HepG2 (cell line): ENCODE data around the gene TBRG1. TPM values are rescaled to one million over a fixed set of nuclear protein-coding genes. Genes with fewer than 3 reads are reported as not detected.
A peak's percentile ranks its signal among the peaks of the same experiment; 100 is the strongest.

ENCODE experiments used
- ATAC-seq: fragments of 200-7000 bp; cut with Tn5 transposase; 3 replicates; pipeline ENCODE4 v1.9.1; 2020; ENCODE audit warnings: mild to moderate bottlenecking, moderate library complexity
- BruUV-seq: library from RNA; stranded (reverse); fragments of 400-500 nt; replicated peaks from 2 replicates; lab custom pipeline; 2021; lab: Mats Ljungman, UMichigan
- CTCF ChIA-PET: fragments of 300-600 bp; formaldehyde crosslinking; extraction: SDS; loops from one replicate; lab custom pipeline; 2021; ENCODE audit warnings: low total read pairs, inconsistent platforms, low intra/inter-chr PET ratio; lab: Yijun Ruan, JAX
- POLR2A ChIA-PET: fragments of 350-600 bp; sonication (Branson Sonifier 250); formaldehyde crosslinking; loops from one replicate; lab custom pipeline; 2020; ENCODE audit warnings: antibody characterized with exemption, inconsistent platforms; lab: Yijun Ruan, JAX
- DNase-seq: peaks from one replicate; pipeline ENCODE4 v3.0.0-alpha.2; 2015; ENCODE audit warnings: low spot score
- FAIRE-seq: peaks from 3 replicates; lab custom pipeline; 2011; peaks lifted over from hg19 to GRCh38; lab: Jason Lieb, UNC
- H2AFZ ChIP-seq: one replicate; pipeline ENCODE4 v1.6.1; 2011; ENCODE audit warnings: low read length, inconsistent platforms
- H3K27ac ChIP-seq: fragments of 300-600 bp; 3 replicates; pipeline ENCODE4 v1.8.0; 2011; ENCODE audit warnings: mixed run types, mild to moderate bottlenecking, mixed read lengths, low read length, inconsistent platforms; ENCODE audit not compliant: insufficient read depth; ENCODE audit errors: extremely low read length
- H3K27me3 ChIP-seq, 2 experiments: fragments of 200-600 bp in 1 of 2; 2 replicates in 1 of 2; 3 replicates in 1 of 2; pipeline versions ENCODE4 v1.6.0 to v1.8.0; 2011; ENCODE audit warnings: low read length in 2 of 2, mild to moderate bottlenecking in 2 of 2, moderate library complexity in 2 of 2, inconsistent platforms in 1 of 2; ENCODE audit not compliant: insufficient read depth in 2 of 2, control insufficient read depth in 1 of 2
- H3K36me3 ChIP-seq, 2 experiments: fragments of 200-600 bp in 1 of 2; replicated peaks in 1 of 2; 2 replicates in 1 of 2; 3 replicates in 1 of 2; pipeline versions ENCODE4 v1.5.1 to v1.8.0; 2011; ENCODE audit warnings: low read length in 2 of 2, inconsistent platforms in 1 of 2; ENCODE audit not compliant: insufficient read depth in 2 of 2, control insufficient read depth in 1 of 2
- H3K4me1 ChIP-seq: 2 replicates; pipeline ENCODE4 v1.5.1; 2012; ENCODE audit warnings: low read length, inconsistent platforms; ENCODE audit not compliant: insufficient read depth
- H3K4me2 ChIP-seq: 2 replicates; pipeline ENCODE4 v1.6.0; 2011; ENCODE audit warnings: low read depth, low read length, inconsistent platforms
- H3K4me3 ChIP-seq, 3 experiments: fragments of 200-600 bp in 1 of 3; sonication (generic), shearing (Covaris generic) in 1 of 3; replicated peaks in 1 of 3; 2 replicates each; pipeline ENCODE4 v1.5.1; 2011 to 2016; ENCODE audit warnings: low read length in 3 of 3, inconsistent platforms in 2 of 3, low read depth in 2 of 3, mild to moderate bottlenecking in 2 of 3, control low read depth in 1 of 3, mixed read lengths in 1 of 3; ENCODE audit not compliant: insufficient read depth in 1 of 3
- H3K79me2 ChIP-seq: one replicate; pipeline ENCODE4 v1.6.1; 2011; ENCODE audit warnings: low read length, inconsistent platforms; ENCODE audit not compliant: insufficient read depth
- H3K9ac ChIP-seq: 2 replicates; pipeline ENCODE4 v1.6.0; 2011; ENCODE audit warnings: mild to moderate bottlenecking, low read depth, low read length, inconsistent platforms; ENCODE audit not compliant: insufficient read depth
- H3K9me3 ChIP-seq: 2 replicates; pipeline ENCODE4 v1.5.1; 2012; ENCODE audit warnings: mild to moderate bottlenecking, low read length
- H4K20me1 ChIP-seq: 2 replicates; pipeline ENCODE4 v1.6.0; 2011; ENCODE audit warnings: inconsistent platforms, mild to moderate bottlenecking, low read length, moderate library complexity; ENCODE audit not compliant: insufficient read depth
- EZH2 ChIP-seq: conservative IDR thresholded peaks from 2 replicates; pipeline ENCODE4 v1.6.1; 2012; ENCODE audit warnings: mild to moderate bottlenecking, low read depth, low read length, moderate library complexity
- ZFX ChIP-seq: sonication (generic); formaldehyde crosslinking; IDR thresholded peaks from 2 replicates; pipeline ENCODE4 v1.4.0; 2020; ENCODE audit warnings: mild to moderate bottlenecking, low read depth, missing genetic modification reagents, moderate library complexity
- ZNF296 ChIP-seq: sonication (generic); formaldehyde crosslinking; conservative IDR thresholded peaks from 2 replicates; pipeline ENCODE4 v1.5.0; 2020; ENCODE audit warnings: mild to moderate bottlenecking, missing genetic modification reagents
- ZNF34 ChIP-seq: sonication (generic); formaldehyde crosslinking; IDR thresholded peaks from 2 replicates; pipeline ENCODE4 v1.4.0; 2020; ENCODE audit warnings: mild to moderate bottlenecking, missing genetic modification reagents, borderline replicate concordance
- ZNF564 ChIP-seq: sonication (generic); formaldehyde crosslinking; IDR thresholded peaks from 2 replicates; pipeline ENCODE4 v1.8.1; 2023; ENCODE audit warnings: mild to moderate bottlenecking, missing genetic modification reagents
- WGBS: methylation state at CpG from one replicate; pipeline ENCODE4 v1.1.6; 2017; ENCODE audit warnings: low lambda C conversion rate; 5-methylcytosine and 5-hydroxymethylcytosine counted together
- in situ Hi-C: cut with HindIII; loops from 2 replicates; pipeline ENCODE4 v1.10.0; 2017; ENCODE audit warnings: low pct_unique_long_range_greater_than_20kb; ENCODE audit not compliant: extremely low pct_ligation_motif_present
- intact Hi-C: fragments of 100-400 bp; cut with micrococcal nuclease; formaldehyde crosslinking; loops from one replicate; pipeline ENCODE4 v1.10.0; 2022; ENCODE audit not compliant: unreplicated experiment
- polyA plus RNA-seq, 8 experiments: library from polyadenylated mRNA; depleted of rRNA in 3 of 8; stranded (reverse) in 7 of 8; unstranded in 1 of 8; fragments of >200 nt; fragmentation: Illumina TruSeq in 4 of 8; extraction: Trizol in 4 of 8; gene quantifications; 2 replicates each; pipeline versions ENCODE4 v1.2.1 to v1.2.3, GENCODE V29; 2011 to 2016; ENCODE audit warnings: low read depth in 4 of 8, missing spikeins in 1 of 8, mixed read lengths in 1 of 8; ENCODE audit not compliant: insufficient read depth in 1 of 8
- total RNA-seq, 5 experiments: library from RNA; depleted of rRNA; stranded (reverse); fragments of >200 nt; fragmentation: Illumina TruSeq; extraction: Trizol; gene quantifications; 2 replicates each; pipeline ENCODE4 v1.2.3, GENCODE V29; 2016; ENCODE audit warnings: low read depth in 1 of 5

Gene TBRG1
- total and polyA plus RNA-seq, 2 of the 13 experiments (the other 11 are each of a cell fraction or from before 2014, with no cell fraction given) = 21.7 to 25.6 TPM

GRCh38 chr11:124633355-124633754 lies 10.7 kb downstream of the TBRG1 start:
- no peak overlapping the region for H3K4me2 ChIP-seq
- no peak overlapping the region for H3K4me3 ChIP-seq
- peak; percentile 87 for ATAC-seq
- no peak overlapping the region for H2AFZ ChIP-seq
- H3K9ac ChIP-seq = no peak overlapping the region
- 94% methylated on average over 1 of the region's 1 CpG for WGBS
- intact Hi-C loops (no loop called here), in situ Hi-C loops (no loop called here)
- POLR2A ChIA-PET = interaction anchor here (3.8 kb wide), 1 partner anchor 11 kb away, joined by 10 read pairs; the partner anchor contains the start of gene TBRG1
- DNase-seq = no peak
- BruUV-seq = no TSS peak
- H3K36me3 ChIP-seq = peaks cover 15 to 52% of the 10 kb centered on the region in 2 experiments
- no peaks in the 10 kb centered on the region for H4K20me1 ChIP-seq
- CTCF ChIA-PET = no interaction called here
- no peak overlapping the region for H3K27ac ChIP-seq
- H3K9me3 ChIP-seq = no peaks in the 10 kb centered on the region
- H3K27me3 ChIP-seq = no peaks in the 10 kb centered on the region
- no peaks in the 10 kb centered on the region for H3K79me2 ChIP-seq
- H3K4me1 ChIP-seq = no peaks in the 10 kb centered on the region
- FAIRE-seq = no peak
- no peak for TF ChIP-seq ZFX (CRISPR knock-in tag)

DNA sequence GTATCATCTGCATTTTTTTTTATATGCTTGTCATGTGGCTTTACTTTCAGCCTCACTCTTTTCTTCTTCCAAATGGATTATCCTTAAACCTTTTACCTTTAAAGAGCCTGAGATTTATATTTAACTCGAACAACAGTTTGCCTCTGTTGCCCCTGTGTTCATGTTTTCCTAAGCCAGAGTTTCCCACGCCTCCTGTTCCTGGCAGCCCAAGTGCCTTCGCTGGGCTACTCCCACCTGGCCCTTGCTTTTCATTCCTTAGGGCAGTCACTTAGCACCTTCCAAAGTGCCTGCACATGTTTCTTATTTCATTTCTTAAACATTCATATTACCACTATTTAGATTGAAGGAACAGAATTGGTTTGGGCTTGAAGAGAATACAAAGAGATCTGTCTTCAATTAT lies 13.3 kb downstream of the TBRG1 start:
- no peak overlapping the region for H2AFZ ChIP-seq
- WGBS = 97% methylated on average over 3 of the region's 3 CpGs
- BruUV-seq = no TSS peak
- ATAC-seq = no peak
- no peaks in the 10 kb centered on the region for H4K20me1 ChIP-seq
- H3K9me3 ChIP-seq = no peaks in the 10 kb centered on the region
- in situ Hi-C loops = no loop called here
- no peak for DNase-seq
- peaks cover 9 to 36% of the 10 kb centered on the region in 2 experiments for H3K36me3 ChIP-seq
- intact Hi-C loops = no loop called here
- no peaks in the 10 kb centered on the region for H3K4me1 ChIP-seq
- H3K27me3 ChIP-seq = no peaks in the 10 kb centered on the region
- TF ChIP-seq ZNF564 (CRISPR knock-in tag) (no peak), EZH2 (no peak), ZNF34 (CRISPR knock-in tag) (no peak), ZNF296 (CRISPR knock-in tag) (no peak)
- FAIRE-seq = no peak
- H3K4me3 ChIP-seq = no peak overlapping the region
- H3K4me2 ChIP-seq = no peak overlapping the region
- no peaks in the 10 kb centered on the region for H3K79me2 ChIP-seq
- ChIA-PET POLR2A (no interaction called here), CTCF (no interaction called here)
- H3K27ac ChIP-seq = no peak overlapping the region
- no peak overlapping the region for H3K9ac ChIP-seq
